GM12891 (cell line): ENCODE results near the gene PCED1B.

ENCODE experiments used
- POLR2A ChIP-seq: IDR thresholded peaks from 2 replicates; pipeline ENCODE4 v1.6.1; 2011; ENCODE audit warnings: low read depth, low read length, control low read depth
- POLR2AphosphoS5 ChIP-seq: IDR thresholded peaks from 2 replicates; pipeline ENCODE4 v1.6.1; 2011; ENCODE audit warnings: low read depth, low read length, control low read depth
- POU2F2 ChIP-seq: IDR thresholded peaks from 2 replicates; pipeline ENCODE4 v1.6.1; 2011; ENCODE audit warnings: low read depth, mild to moderate bottlenecking, control low read depth, low read length, moderate library complexity
- SPI1 ChIP-seq: IDR thresholded peaks from 2 replicates; pipeline ENCODE4 v1.6.1; 2011; ENCODE audit warnings: low read depth, low read length, control low read depth
- TAF1 ChIP-seq: IDR thresholded peaks from 2 replicates; pipeline ENCODE4 v1.6.1; 2011; ENCODE audit warnings: low read depth, low read length, control low read depth

DNA sequence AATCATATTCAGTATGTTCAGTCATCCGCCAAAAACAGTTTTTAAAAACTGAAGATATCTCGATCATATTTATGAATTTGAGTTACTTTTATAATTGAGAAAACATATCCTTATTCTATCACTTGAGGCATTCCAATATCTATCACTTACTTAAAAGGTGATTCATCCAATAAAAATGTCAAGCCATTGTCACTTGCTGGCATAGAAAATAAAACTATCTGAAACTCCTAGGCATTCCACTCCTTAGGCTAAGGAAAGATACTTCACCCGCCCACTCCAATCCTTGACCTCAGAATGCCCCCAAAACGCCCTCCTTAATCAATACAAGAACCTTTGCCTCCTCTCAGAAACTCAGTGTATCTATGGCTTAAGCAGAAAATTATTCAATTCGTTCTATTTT, 51.6 kb downstream of the PCED1B start:
- no peak for TF ChIP-seq TAF1
- no peak for TF ChIP-seq POLR2AphosphoS5
- TF ChIP-seq POLR2A, result no peak
- TF ChIP-seq POU2F2, result no peak
- no peak for TF ChIP-seq SPI1
